ENCODE data around the gene NUDT14.

NUDT14 gene

DNA sequence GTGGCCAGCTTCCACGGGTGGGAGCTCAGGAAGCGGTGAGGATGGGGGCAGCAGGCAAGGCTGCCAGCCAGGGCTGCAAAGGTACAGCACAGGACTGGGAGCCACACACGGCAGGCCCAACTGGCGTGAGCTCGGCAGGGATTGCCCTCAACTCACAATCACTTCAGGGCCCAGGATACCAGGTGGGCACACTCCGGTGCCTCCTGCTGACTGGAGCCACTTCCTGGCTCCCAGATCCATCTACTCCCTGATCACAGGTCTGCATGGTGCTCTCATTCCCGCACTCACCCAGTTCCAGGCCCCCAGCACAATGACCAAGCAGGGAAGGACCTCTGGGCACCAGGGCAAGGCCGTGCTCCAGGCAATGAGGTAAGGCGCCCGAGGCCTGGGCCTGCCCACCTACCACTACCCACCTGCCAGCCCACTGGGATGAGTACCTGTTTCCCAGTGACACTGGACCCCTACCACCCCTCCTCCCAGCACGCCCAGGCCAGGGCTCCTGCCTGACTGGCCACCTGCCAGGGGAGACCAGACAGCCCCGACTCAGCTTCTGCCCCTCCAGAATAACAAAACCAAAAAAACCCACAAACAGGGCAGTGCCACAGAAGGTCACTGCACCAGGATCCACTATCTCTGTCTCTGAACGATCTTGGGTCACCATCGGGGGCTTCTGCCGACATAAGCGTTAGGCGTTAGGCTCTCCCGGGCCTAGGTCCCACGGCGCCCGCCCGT is 14.4 kb downstream of the NUDT14 start:
- no peak for ATAC-seq
- H3K27me3 Mint-ChIP-seq, result peaks cover 19% of the 10 kb centered on the region
- DNase-seq, result no peak
- H3K4me3 Mint-ChIP-seq, result peak overlapping the region; percentile 8
- no peak overlapping the region for H3K27ac Mint-ChIP-seq
- H3K36me3 Mint-ChIP-seq (ENCODE audit: low read depth), result no peaks in the 10 kb centered on the region
- peaks cover 3% of the 10 kb centered on the region for H3K4me1 Mint-ChIP-seq
- no peaks in the 10 kb centered on the region for H3K9me3 Mint-ChIP-seq

- no peaks in the 10 kb centered on the region for H3K36me3 Mint-ChIP-seq (ENCODE audit: low read depth)
- no peaks in the 10 kb centered on the region for H3K9me3 Mint-ChIP-seq
- DNase-seq (no peak), ATAC-seq (no peak)
- no peak overlapping the region for H3K27ac Mint-ChIP-seq
- no peak overlapping the region for H3K4me3 Mint-ChIP-seq
- peaks cover 19% of the 10 kb centered on the region for H3K27me3 Mint-ChIP-seq
- peaks cover 3% of the 10 kb centered on the region for H3K4me1 Mint-ChIP-seq
Measured at GRCh38 chr14:105165761-105166485, 15.2 kb downstream of the NUDT14 start.

DNA sequence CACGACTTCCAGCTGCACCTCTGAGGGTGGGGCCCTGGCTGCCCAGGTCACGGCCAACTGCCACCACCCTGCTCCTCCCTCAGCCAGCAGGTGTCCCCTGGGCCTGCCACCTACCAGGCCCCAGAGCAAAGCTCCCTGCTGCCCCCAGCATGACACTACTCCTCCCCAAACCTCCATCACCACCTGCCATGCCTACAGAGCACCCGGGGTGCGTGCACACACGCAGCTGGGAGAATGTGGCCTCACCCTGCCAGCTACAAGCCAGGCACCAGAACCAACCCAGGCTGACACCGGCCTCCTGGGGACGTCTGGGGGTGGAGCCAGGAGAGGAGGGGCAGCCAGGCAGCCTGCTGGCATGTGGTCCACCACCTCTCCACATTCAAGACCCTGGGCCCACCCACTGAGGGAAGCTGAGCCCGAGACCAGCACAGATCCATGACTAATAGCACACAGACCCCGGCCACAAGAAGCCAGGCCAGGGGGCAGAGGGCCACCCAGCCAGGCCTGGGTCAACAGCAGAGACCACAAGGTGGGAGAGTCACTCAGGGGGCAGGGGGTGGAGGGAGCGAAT is 15.9 kb downstream of the NUDT14 start:
- DNase-seq (no peak), ATAC-seq (no peak)
- Mint-ChIP-seq H3K27ac (no peak overlapping the region), H3K4me3 (no peak overlapping the region), H3K9me3 (no peaks in the 10 kb centered on the region), H3K36me3 (ENCODE audit: low read depth) (no peaks in the 10 kb centered on the region), H3K27me3 (peaks cover 17% of the 10 kb centered on the region), H3K4me1 (peaks cover 3% of the 10 kb centered on the region)

- H3K27ac Mint-ChIP-seq, result no peak overlapping the region
- H3K9me3 Mint-ChIP-seq, result no peaks in the 10 kb centered on the region
- no peaks in the 10 kb centered on the region for H3K4me1 Mint-ChIP-seq
- H3K36me3 Mint-ChIP-seq (ENCODE audit: low read depth), result no peaks in the 10 kb centered on the region
- DNase-seq, result no peak
- H3K27me3 Mint-ChIP-seq, result peaks cover 7% of the 10 kb centered on the region
- no peak overlapping the region for H3K4me3 Mint-ChIP-seq
- ATAC-seq, result no peak
Measured at GRCh38 chr14:105163040-105163742, 17.9 kb downstream of the NUDT14 start.

DNA sequence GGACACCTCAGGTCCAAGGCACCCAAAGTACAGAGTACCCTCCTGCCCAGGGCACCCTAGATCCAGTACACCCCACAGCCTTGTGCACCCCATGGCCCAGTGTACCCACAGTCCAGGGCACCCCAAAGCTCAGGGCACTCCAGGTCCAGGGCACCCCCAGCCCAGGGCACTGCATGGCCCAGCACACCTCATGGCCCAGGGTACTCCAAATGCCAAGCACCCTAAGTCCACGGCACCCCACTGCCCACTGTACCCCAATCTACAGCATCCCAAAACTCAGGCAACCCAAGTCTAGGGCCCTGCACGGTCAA is 18.5 kb downstream of the NUDT14 start:
- Mint-ChIP-seq H3K4me1 (no peaks in the 10 kb centered on the region), H3K4me3 (no peak overlapping the region), H3K36me3 (ENCODE audit: low read depth) (no peaks in the 10 kb centered on the region), H3K27ac (no peak overlapping the region), H3K9me3 (no peaks in the 10 kb centered on the region), H3K27me3 (peaks cover 7% of the 10 kb centered on the region)
- ATAC-seq, result no peak
- DNase-seq, result no peak

GRCh38 chr14:105161964-105162668 is 19.0 kb downstream of the NUDT14 start:
- H3K27ac Mint-ChIP-seq, result no peak overlapping the region
- no peaks in the 10 kb centered on the region for H3K4me1 Mint-ChIP-seq
- no peaks in the 10 kb centered on the region for H3K9me3 Mint-ChIP-seq

DNA sequence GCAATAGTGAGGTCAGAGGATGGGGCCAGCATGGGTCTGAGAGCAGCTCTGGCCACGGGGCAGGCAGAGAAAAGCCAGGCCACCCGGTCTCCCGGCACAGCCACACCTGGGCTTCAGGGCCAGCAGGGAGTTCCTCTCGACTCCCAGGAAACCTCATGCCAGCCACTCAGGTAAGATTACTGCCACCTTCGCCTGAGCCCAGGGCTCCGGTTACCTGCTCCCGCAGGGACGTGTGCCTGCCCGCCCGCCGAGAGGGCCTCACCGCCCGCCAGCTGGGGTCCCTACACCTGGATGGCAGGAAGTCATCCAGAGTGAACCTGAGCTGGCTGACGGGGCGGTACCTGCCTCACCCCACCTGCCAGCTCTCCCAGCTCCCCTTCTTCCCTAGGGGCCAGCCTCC is 19.8 kb downstream of the NUDT14 start:
- ATAC-seq (no peak), DNase-seq (no peak)
- H3K27ac Mint-ChIP-seq, result no peak overlapping the region
- no peak overlapping the region for H3K4me3 Mint-ChIP-seq
- no peaks in the 10 kb centered on the region for H3K27me3 Mint-ChIP-seq
- no peaks in the 10 kb centered on the region for H3K4me1 Mint-ChIP-seq
- H3K9me3 Mint-ChIP-seq, result no peaks in the 10 kb centered on the region
- H3K36me3 Mint-ChIP-seq (ENCODE audit: low read depth), result no peaks in the 10 kb centered on the region

More at GRCh38 chr14:105161964-105162668, 19.0 kb downstream of the NUDT14 start:
- DNase-seq (no peak), ATAC-seq (peak; percentile 26)
- Mint-ChIP-seq H3K27me3 (peaks cover 7% of the 10 kb centered on the region), H3K4me3 (no peak overlapping the region), H3K36me3 (ENCODE audit: low read depth) (no peaks in the 10 kb centered on the region)

DNA sequence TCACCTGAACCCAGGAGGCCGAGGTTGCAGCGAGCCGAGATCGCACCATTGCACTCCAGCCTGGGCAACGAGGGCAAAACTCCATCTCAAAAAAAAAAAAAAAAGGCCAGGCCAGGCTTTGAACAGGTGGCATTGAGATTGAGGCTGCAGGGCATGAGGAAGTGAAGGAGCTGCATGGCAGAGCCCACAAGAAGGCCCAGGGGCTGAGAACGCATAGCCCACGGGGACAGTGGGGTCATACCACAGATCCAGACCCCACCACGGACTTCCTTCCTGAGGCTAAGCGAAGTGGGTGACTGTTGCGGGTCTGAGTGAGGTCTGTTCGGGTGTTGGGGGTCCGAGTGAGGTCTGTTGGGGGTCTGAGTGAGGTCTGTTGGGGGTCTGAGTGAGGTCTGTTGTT is 20.3 kb downstream of the NUDT14 start:
- H3K27ac Mint-ChIP-seq, result no peak overlapping the region
- H3K36me3 Mint-ChIP-seq (ENCODE audit: low read depth), result no peaks in the 10 kb centered on the region
- ATAC-seq (no peak), DNase-seq (no peak)
- H3K4me3 Mint-ChIP-seq, result no peak overlapping the region
- H3K27me3 Mint-ChIP-seq, result no peaks in the 10 kb centered on the region
- no peaks in the 10 kb centered on the region for H3K4me1 Mint-ChIP-seq
- no peaks in the 10 kb centered on the region for H3K9me3 Mint-ChIP-seq

- Mint-ChIP-seq H3K27me3 (no peaks in the 10 kb centered on the region), H3K36me3 (ENCODE audit: low read depth) (no peaks in the 10 kb centered on the region), H3K9me3 (no peaks in the 10 kb centered on the region), H3K4me3 (no peak overlapping the region), H3K27ac (no peak overlapping the region), H3K4me1 (no peaks in the 10 kb centered on the region)
- DNase-seq, result no peak
- ATAC-seq, result no peak
Measured at GRCh38 chr14:105159344-105159743, 21.8 kb downstream of the NUDT14 start.

GRCh38 chr14:105158794-105159193 is 22.3 kb downstream of the NUDT14 start:
- Mint-ChIP-seq H3K4me3 (no peak overlapping the region), H3K27ac (no peak overlapping the region), H3K4me1 (no peaks in the 10 kb centered on the region), H3K27me3 (no peaks in the 10 kb centered on the region), H3K9me3 (no peaks in the 10 kb centered on the region), H3K36me3 (ENCODE audit: low read depth) (no peaks in the 10 kb centered on the region)
- ATAC-seq (no peak), DNase-seq (no peak)

- no peak overlapping the region for H3K4me3 Mint-ChIP-seq
- no peaks in the 10 kb centered on the region for H3K9me3 Mint-ChIP-seq
- no peak overlapping the region for H3K27ac Mint-ChIP-seq
- H3K27me3 Mint-ChIP-seq, result no peaks in the 10 kb centered on the region
- no peaks in the 10 kb centered on the region for H3K4me1 Mint-ChIP-seq
- DNase-seq, result no peak
- no peak for ATAC-seq
- no peaks in the 10 kb centered on the region for H3K36me3 Mint-ChIP-seq (ENCODE audit: low read depth)
Measured at GRCh38 chr14:105157872-105158271, 23.2 kb downstream of the NUDT14 start.

DNA sequence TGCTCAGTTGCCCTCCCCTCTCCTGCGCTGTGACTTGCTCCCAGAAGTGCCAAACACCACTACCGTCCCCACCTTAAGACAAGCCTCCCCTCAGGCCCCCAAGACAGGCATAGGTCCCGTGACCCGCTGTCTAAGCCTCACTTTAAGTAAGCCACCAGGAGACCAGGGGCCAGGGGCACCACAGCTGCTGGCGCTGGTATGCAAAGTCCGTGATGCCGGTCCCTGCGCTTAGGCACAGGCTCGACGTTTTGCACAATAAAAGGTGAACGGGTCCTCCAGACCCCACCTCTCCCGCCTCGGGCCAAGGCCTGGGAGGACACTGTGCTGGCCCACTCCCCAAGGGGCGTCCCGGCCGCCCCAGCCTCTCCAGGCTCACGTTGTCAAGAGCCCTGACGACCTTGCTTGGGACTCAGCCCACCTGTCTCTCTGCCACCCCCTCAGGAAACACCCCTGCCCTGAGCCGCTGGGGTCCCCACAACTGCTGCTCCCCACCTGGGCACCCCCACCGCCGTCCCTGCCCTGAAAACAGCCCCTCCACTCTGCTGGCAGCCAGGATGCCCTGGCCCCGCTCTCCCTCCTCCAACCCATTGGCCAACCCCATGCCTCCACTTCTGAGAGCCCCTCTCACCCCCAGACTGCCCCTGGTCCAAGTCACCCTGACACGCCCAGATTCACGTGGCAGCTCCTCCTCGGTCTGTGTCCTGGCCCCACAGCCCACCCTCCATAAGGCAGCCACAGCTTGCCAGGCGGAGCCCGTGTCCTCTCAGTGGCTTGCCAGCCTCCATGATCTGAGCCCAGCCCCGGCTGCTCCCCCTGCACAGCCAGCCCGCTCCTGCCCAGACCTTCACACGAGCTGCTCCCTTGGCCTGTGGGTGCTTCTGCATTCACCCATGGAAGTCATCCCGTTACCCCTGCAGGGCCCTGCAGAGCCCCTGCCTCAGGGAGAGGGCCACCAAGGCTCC is 24.4 kb downstream of the NUDT14 start:
- Mint-ChIP-seq H3K36me3 (ENCODE audit: low read depth) (no peaks in the 10 kb centered on the region), H3K9me3 (no peaks in the 10 kb centered on the region), H3K4me1 (no peaks in the 10 kb centered on the region), H3K27me3 (no peaks in the 10 kb centered on the region), H3K4me3 (no peak overlapping the region), H3K27ac (no peak overlapping the region)
- DNase-seq (no peak), ATAC-seq (no peak)

DNA sequence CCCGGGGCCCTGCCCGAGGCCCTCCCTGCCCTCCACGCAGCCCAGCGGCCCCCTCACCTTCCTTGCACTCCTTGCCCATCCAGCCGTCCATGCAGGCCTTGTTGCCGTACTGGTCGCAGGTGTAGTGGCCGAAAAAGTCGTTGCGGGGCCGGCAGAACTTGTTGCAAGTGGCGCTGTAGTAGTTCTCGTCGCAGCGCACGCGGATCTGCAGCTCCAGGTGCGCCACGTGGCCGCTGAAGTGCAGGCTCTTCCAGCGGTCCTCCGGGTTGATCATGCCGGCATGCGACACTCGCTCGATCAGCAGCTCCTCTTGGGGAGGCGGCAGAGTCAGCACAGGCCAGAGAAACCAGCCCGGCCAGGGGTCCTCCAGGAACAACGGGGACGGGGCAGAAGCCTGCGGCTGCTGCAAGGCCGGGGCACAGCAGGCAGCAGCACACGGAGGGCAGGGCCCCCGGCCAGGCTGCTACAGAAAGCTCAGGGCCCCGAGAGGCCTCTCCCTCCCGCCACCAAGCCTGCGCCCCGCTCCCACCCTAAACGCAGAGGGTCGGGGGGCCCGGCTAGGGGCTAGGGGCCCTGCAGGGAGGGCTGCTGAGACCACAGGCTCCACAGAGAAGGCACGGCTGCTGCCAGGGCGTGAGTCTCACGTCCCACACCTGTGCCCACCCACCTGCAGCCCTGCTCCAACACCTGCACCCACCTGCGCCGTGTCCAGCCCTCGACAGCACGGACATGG is 25.3 kb downstream of the NUDT14 start:
- no peaks in the 10 kb centered on the region for H3K9me3 Mint-ChIP-seq
- H3K4me3 Mint-ChIP-seq, result no peak overlapping the region
- ATAC-seq, result no peak
- no peak for DNase-seq
- H3K27ac Mint-ChIP-seq, result no peak overlapping the region
- no peaks in the 10 kb centered on the region for H3K27me3 Mint-ChIP-seq
- H3K36me3 Mint-ChIP-seq (ENCODE audit: low read depth), result no peaks in the 10 kb centered on the region
- no peaks in the 10 kb centered on the region for H3K4me1 Mint-ChIP-seq

All from activated naive CD8-positive, alpha-beta T cell treated with anti-CD3 and anti-CD28 coated beads, Interleukin-2, amount 50 U/mL, for 24 hours (primary cell).